OCI-LY7 (cell line): ENCODE data around the gene ENO2. TPM values are rescaled to one million over a fixed set of nuclear protein-coding genes. Genes with fewer than 3 reads are reported as not detected.

ENCODE experiments used
- BruUV-seq: library from RNA; stranded (reverse); fragments of 400-500 nt; replicated peaks from 2 replicates; lab custom pipeline; 2021; lab: Mats Ljungman, UMichigan
- CTCF ChIA-PET: fragments of 300-600 bp; sonication (Branson Sonifier 250); formaldehyde crosslinking; loops from one replicate; lab custom pipeline; 2022; ENCODE audit warnings: antibody characterized with exemption; ENCODE audit not compliant: unreplicated experiment; lab: Charles Lee
- POLR2A ChIA-PET: fragments of 300-600 bp; sonication (Branson Sonifier 250); formaldehyde crosslinking; loops from one replicate; lab custom pipeline; 2022; ENCODE audit warnings: antibody characterized with exemption; lab: Charles Lee
- DNase-seq: peaks from one replicate; pipeline ENCODE4 v3.0.0-alpha.2; 2015; ENCODE audit warnings: low spot score
- H2AFZ ChIP-seq: fragments of 200-600 bp; sonication (generic), shearing (Covaris generic); 2 replicates; pipeline ENCODE4 v1.6.1; 2014; ENCODE audit warnings: mild to moderate bottlenecking, antibody characterized with exemption, low read length, moderate library complexity
- H3K27ac ChIP-seq: fragments of 200-600 bp; sonication (generic); 2 replicates; pipeline ENCODE4 v1.5.1; 2014; ENCODE audit warnings: mixed run types, low read depth, mild to moderate bottlenecking, moderate library complexity, low read length, inconsistent platforms; ENCODE audit not compliant: poor library complexity, severe bottlenecking
- H3K36me3 ChIP-seq: fragments of 200-600 bp; sonication (generic); 2 replicates; pipeline ENCODE4 v1.6.1; 2014; ENCODE audit warnings: mild to moderate bottlenecking, antibody characterized with exemption, low read length, moderate library complexity, mixed read lengths; ENCODE audit not compliant: insufficient read depth
- H3K4me1 ChIP-seq: fragments of 200-600 bp; sonication (generic); 2 replicates; pipeline ENCODE4 v1.5.1; 2014; ENCODE audit warnings: mild to moderate bottlenecking, low read length; ENCODE audit not compliant: insufficient read depth, poor library complexity, severe bottlenecking
- H3K4me2 ChIP-seq: fragments of 200-600 bp; sonication (generic); 2 replicates; pipeline ENCODE4 v1.6.1; 2014; ENCODE audit warnings: mild to moderate bottlenecking, low read length
- H3K4me3 ChIP-seq: fragments of 200-600 bp; sonication (generic); 2 replicates; pipeline ENCODE4 v1.5.1; 2014; ENCODE audit warnings: mild to moderate bottlenecking, low read depth, low read length; ENCODE audit not compliant: poor library complexity, severe bottlenecking
- H3K79me2 ChIP-seq: fragments of 200-600 bp; sonication (generic); 2 replicates; pipeline ENCODE4 v1.6.1; 2016; ENCODE audit warnings: low read depth, mild to moderate bottlenecking, low read length, moderate library complexity, mixed read lengths; ENCODE audit not compliant: insufficient read depth
- H3K9me2 ChIP-seq: fragments of 200-600 bp; sonication (generic); 2 replicates; pipeline ENCODE4 v1.6.1; 2016; ENCODE audit warnings: mild to moderate bottlenecking, low read length, mixed read lengths; ENCODE audit not compliant: insufficient read depth
- H3K9me3 ChIP-seq: fragments of 200-600 bp; sonication (generic); 2 replicates; pipeline ENCODE4 v1.6.1; 2014; ENCODE audit warnings: mild to moderate bottlenecking, mixed run types, low read length, mixed read lengths
- H4K20me1 ChIP-seq: fragments of 200-600 bp; sonication (generic); 2 replicates; pipeline ENCODE4 v1.6.1; 2014; ENCODE audit warnings: mild to moderate bottlenecking, antibody characterized with exemption, low read length, moderate library complexity, mixed read lengths; ENCODE audit not compliant: insufficient read depth
- CTCF ChIP-seq: fragments of 200-600 bp; sonication (generic); conservative IDR thresholded peaks from 2 replicates; pipeline ENCODE4 v1.5.1; 2014; ENCODE audit warnings: mild to moderate bottlenecking, antibody characterized with exemption, low read length, moderate library complexity, mixed read lengths
- EZH2phosphoT487 ChIP-seq: fragments of 200-600 bp; sonication (generic); IDR thresholded peaks from 2 replicates; pipeline ENCODE4 v1.6.1; 2018; ENCODE audit warnings: low read depth, borderline replicate concordance, mild to moderate bottlenecking, mixed run types, antibody characterized with exemption, low read length, moderate library complexity, mixed read lengths
- intact Hi-C: fragments of 100-400 bp; cut with micrococcal nuclease; formaldehyde crosslinking; loops from one replicate; pipeline ENCODE4 v1.10.0; 2022; ENCODE audit not compliant: unreplicated experiment
- total RNA-seq, 2 experiments: library from RNA; depleted of rRNA in 1 of 2; stranded (reverse); fragments of >200 nt in 1 of 2; shearing (Covaris generic) in 1 of 2; gene quantifications; 2 replicates each; pipeline ENCODE4 v1.2.3, GENCODE V29; 2014 to 2022

ENO2 gene
- total RNA-seq, 2 experiments from 2014 or later: 24.9 to 89.5 TPM

- BruUV-seq: no TSS peak
- Histone ChIP-seq H3K27ac (peak overlapping the region; percentile 48), H4K20me1 (no peaks in the 10 kb centered on the region), H3K9me2 (no peaks in the 10 kb centered on the region), H2AFZ (no peak overlapping the region), H3K4me1 (peaks cover 88% of the 10 kb centered on the region), H3K36me3 (no peaks in the 10 kb centered on the region), H3K9me3 (no peaks in the 10 kb centered on the region), H3K4me2 (peak overlapping the region; percentile 87), H3K79me2 (no peaks in the 10 kb centered on the region), H3K4me3 (peak overlapping the region; percentile 67)
- intact Hi-C loops: no loop called here
- TF ChIP-seq EZH2phosphoT487 (no peak), CTCF (no peak)
- ChIA-PET CTCF (no interaction called here), POLR2A (interaction anchor here (0.6 to 9.3 kb wide), 4 partner anchors 9 to 40 kb away, joined by 3 to 155 read pairs (median 4); partner anchors contain the start of genes C12orf57, ENO2 and RNU7-1)
- no peak for DNase-seq
These were observed 40.1 kb downstream of the ENO2 start for GRCh38 chr12:6954316-6955107.

- ChIA-PET CTCF (interaction anchor here (10.6 kb wide), 1 partner anchor 10 kb away, joined by 110 read pairs; the partner anchor contains the start of genes C12orf57 and RNU7-1), POLR2A (interaction anchor here (0.6 to 9.3 kb wide), 3 partner anchors 10 to 31 kb away, joined by 3 to 155 read pairs (median 3); partner anchors contain the start of genes C12orf57 and RNU7-1)
- no peaks in the 10 kb centered on the region for H4K20me1 ChIP-seq
- no peak overlapping the region for H3K4me2 ChIP-seq
- H3K9me2 ChIP-seq: no peaks in the 10 kb centered on the region
- H3K9me3 ChIP-seq: no peaks in the 10 kb centered on the region
- intact Hi-C loops: no loop called here
- no peak overlapping the region for H3K4me3 ChIP-seq
- no peaks in the 10 kb centered on the region for H3K36me3 ChIP-seq
- no peak overlapping the region for H3K27ac ChIP-seq
- no peak overlapping the region for H2AFZ ChIP-seq
- TF ChIP-seq CTCF (no peak), EZH2phosphoT487 (no peak)
- peaks cover 90% of the 10 kb centered on the region for H3K4me1 ChIP-seq
- H3K79me2 ChIP-seq: no peaks in the 10 kb centered on the region
- DNase-seq: no peak
- no TSS peak for BruUV-seq
These were observed 41.0 kb downstream of the ENO2 start for GRCh38 chr12:6955108-6956020.
